Measurements from ENCODE around the gene GORAB.

DNA sequence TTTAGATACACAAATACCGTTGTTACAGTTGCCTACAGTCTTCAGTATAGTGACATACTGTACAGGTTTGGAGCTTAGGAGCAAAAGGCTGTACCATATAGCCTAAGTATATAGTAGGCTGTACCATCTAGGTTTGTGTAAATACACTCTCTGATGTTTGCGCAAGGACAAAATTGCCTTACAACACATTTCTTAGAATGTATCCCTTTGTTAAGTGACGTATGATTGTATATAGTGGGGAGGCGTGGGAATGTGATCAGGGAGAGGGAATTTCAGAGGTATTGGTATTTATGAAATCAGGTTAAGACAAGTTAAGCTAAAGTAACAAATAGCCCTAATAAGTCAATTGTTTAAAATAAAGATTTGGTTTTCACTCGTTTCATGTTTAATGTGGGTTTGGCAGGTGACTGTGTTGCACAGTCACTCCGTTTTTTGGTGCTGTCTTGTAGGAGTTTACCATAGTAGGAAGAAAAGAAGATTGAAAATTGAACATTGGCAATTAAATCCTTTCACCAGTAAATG lies 2.7 kb downstream of the GORAB start:
- TF ChIP-seq CTCF (IDR thresholded peaks at IDR 0.05) = no peak
- no peak for TF ChIP-seq MAFK (IDR thresholded peaks at IDR 0.05; ENCODE audit: partially characterized antibody)
- no peak for TF ChIP-seq KDM1A (IDR thresholded peaks at IDR 0.05; ENCODE audit: low read depth)
- TF ChIP-seq HDAC2 (IDR thresholded peaks at IDR 0.05) = no peak
- no peak for TF ChIP-seq JUNB (IDR thresholded peaks at IDR 0.05)
- TF ChIP-seq MYC (IDR thresholded peaks at IDR 0.05; ENCODE audit: borderline replicate concordance, low read length) = no peak
- TF ChIP-seq, protein P1, sequence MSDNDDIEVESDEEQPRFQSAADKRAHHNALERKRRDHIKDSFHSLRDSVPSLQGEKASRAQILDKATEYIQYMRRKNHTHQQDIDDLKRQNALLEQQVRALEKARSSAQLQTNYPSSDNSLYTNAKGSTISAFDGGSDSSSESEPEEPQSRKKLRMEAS (IDR thresholded peaks at IDR 0.05) = no peak
- no peak for TF ChIP-seq MAZ (IDR thresholded peaks at IDR 0.05; ENCODE audit: borderline replicate concordance, low read depth, low read length)
- TF ChIP-seq HEYL (CRISPR knock-in tag; IDR thresholded peaks at IDR 0.05) = no peak
- TF ChIP-seq EP300 (IDR thresholded peaks at IDR 0.05) = no peak
- TF ChIP-seq PBX3 (IDR thresholded peaks at IDR 0.05) = no peak
